22Rv1 (cell line): ENCODE data around the gene COMMD6.
A peak's percentile ranks its signal among the peaks of the same experiment; 100 is the strongest.

Source experiments
- H3K27ac ChIP-seq: fragments of 450-650 bp; 2 replicates; pipeline ENCODE4 v1.5.1; 2017
- CTCF ChIP-seq: fragments of 450-650 bp; IDR thresholded peaks from 2 replicates; pipeline ENCODE4 v1.5.1; 2017; ENCODE audit warnings: mild to moderate bottlenecking
- ZFX ChIP-seq: fragments of 450-650 bp; IDR thresholded peaks from 2 replicates; pipeline ENCODE4 v1.6.1; 2017; ENCODE audit warnings: antibody characterized with exemption, borderline replicate concordance

The COMMD6 gene

GRCh38 chr13:75482820-75483079 is 54.9 kb downstream of the COMMD6 start:
- peak overlapping the region; percentile 79 for H3K27ac ChIP-seq
- TF ChIP-seq ZFX (no peak), CTCF (peak; percentile 61)

DNA sequence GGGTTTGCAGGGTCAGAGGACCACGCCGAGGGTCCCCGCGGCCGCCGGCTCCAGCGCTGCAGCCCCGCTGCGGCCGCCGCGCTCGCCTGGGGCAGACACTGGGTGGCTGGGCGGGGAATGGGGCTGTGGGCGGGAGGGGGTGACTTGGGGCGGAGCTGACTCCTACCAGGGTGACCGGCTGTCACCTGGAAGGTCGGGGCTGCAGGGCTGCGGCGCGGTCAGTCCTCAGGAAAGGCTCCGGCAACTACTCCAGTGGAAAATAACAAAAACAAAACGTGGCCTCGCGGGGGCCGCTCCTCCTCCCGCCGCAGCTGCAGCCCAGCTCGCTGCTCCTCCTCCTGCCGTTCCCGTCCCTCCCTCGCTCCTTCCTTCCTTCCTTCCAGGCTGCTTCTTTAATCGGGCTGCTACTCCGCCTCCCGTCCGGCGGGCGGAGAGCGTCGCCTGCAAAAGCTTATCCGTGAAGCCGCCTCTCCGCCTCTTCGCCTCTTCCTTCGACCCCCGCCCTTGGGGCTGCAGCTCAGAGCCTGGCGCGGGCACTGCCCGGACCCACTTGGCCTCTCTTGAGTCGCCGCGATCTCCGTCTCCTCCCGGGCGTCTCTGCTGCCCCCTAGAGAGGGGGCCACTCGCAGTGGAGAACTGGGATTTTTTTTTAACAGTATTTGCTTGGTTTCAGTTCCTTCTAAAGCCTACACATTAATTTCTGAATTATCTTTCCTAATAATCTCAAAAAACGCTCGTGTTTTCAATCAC is 55.4 kb downstream of the COMMD6 start, which contains the start of gene TBC1D4:
Gene TBC1D4, minus strand, starts transcription at position 100 of the 750 bp plus-strand sequence. CDS start 402 bp downstream, outside the sequence.
- no peak for TF ChIP-seq ZFX
- TF ChIP-seq CTCF = peak; percentile 97
- peak within 1 kb of the TSS; percentile 79 for H3K27ac ChIP-seq

- H3K27ac ChIP-seq = peak overlapping the region; percentile 79
- no peak for TF ChIP-seq ZFX
- no peak for TF ChIP-seq CTCF
Measured at GRCh38 chr13:75481176-75482069, 56.2 kb downstream of the COMMD6 start.

- no peak for TF ChIP-seq CTCF
Measured at GRCh38 chr13:75480671-75481175, 56.9 kb downstream of the COMMD6 start.

GRCh38 chr13:75479102-75479740 is 58.4 kb downstream of the COMMD6 start:
- H3K27ac ChIP-seq = no peak overlapping the region
- TF ChIP-seq ZFX (no peak), CTCF (no peak)

More at GRCh38 chr13:75480671-75481175, 56.9 kb downstream of the COMMD6 start:
- peak overlapping the region; percentile 79; the same call in 1 of the 2 replicates for H3K27ac ChIP-seq

DNA sequence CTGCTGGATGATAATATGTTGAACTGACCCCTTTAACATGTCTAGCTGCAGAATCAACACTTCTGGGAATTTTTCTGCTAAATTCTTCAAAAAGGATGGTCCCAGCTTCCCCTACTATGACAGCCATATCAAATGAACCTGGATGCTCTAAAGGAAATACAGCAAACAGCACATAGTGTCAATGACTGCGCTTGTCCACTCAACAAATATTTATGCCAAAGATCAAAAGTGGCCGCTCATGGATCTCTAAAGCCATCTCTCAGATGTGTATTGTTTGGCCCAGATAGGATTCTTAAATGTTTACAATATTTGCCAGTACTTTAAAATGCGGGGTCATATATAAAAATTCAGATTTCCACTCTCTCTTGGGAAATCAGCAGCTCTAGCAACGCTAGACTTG is 59.0 kb downstream of the COMMD6 start:
- TF ChIP-seq ZFX (no peak), CTCF (no peak)
- H3K27ac ChIP-seq = no peak overlapping the region
